Neural cell (in vitro differentiated cells): Measurements from ENCODE around the gene POLL. TPM values are rescaled to one million over a fixed set of nuclear protein-coding genes. Genes with fewer than 3 reads are reported as not detected.

Source experiments
- H2AFZ ChIP-seq: fragments of 200-600, 300-800 bp; sonication (generic), shearing (Covaris generic); 2 replicates; pipeline ENCODE4 v1.6.0; 2014; ENCODE audit warnings: low read depth, mild to moderate bottlenecking, antibody characterized with exemption, low read length, moderate library complexity
- H3F3A ChIP-seq: fragments of 200-600 bp; shearing (Covaris generic); 2 replicates; pipeline ENCODE4 v1.6.1; 2016; ENCODE audit warnings: mild to moderate bottlenecking, moderate library complexity, mixed read lengths, antibody characterized with exemption, low read length; ENCODE audit not compliant: insufficient read depth, poor library complexity, severe bottlenecking
- H3K27ac ChIP-seq: fragments of 200-600, 300-800 bp; sonication (generic), shearing (Covaris generic); 2 replicates; pipeline ENCODE4 v1.5.1; 2014; ENCODE audit warnings: mild to moderate bottlenecking, low read length, moderate library complexity
- H3K27me3 ChIP-seq: fragments of 300-800, 200-600 bp; sonication (generic), shearing (Covaris generic); 2 replicates; pipeline ENCODE4 v1.6.0; 2014; ENCODE audit warnings: mild to moderate bottlenecking, low read depth, low read length, moderate library complexity; ENCODE audit not compliant: insufficient read depth
- H3K36me3 ChIP-seq: fragments of 300-800, 200-600 bp; sonication (generic), shearing (Covaris generic); 2 replicates; pipeline ENCODE4 v1.5.1; 2014; ENCODE audit warnings: mild to moderate bottlenecking, antibody characterized with exemption, low read length, moderate library complexity; ENCODE audit not compliant: insufficient read depth
- H3K4me2 ChIP-seq: fragments of 300-800, 200-600 bp; sonication (generic), shearing (Covaris generic); 2 replicates; pipeline ENCODE4 v1.6.0; 2014; ENCODE audit warnings: mild to moderate bottlenecking, low read length
- H3K4me3 ChIP-seq: fragments of 300-800, 200-600 bp; sonication (generic), shearing (Covaris generic); 2 replicates; pipeline ENCODE4 v1.5.1; 2014; ENCODE audit warnings: mild to moderate bottlenecking, low read length, moderate library complexity
- H3K79me2 ChIP-seq: fragments of 200-600 bp; shearing (Covaris generic); replicated peaks from 2 replicates; pipeline ENCODE4 v1.6.0; 2014; ENCODE audit warnings: mild to moderate bottlenecking, low read length, moderate library complexity; ENCODE audit not compliant: insufficient read depth
- H3K9ac ChIP-seq: fragments of 300-800, 200-600 bp; sonication (generic), shearing (Covaris generic); 2 replicates; pipeline ENCODE4 v1.6.1; 2016; ENCODE audit warnings: mild to moderate bottlenecking, low read length, mixed read lengths
- H3K9me2 ChIP-seq: fragments of 200-600 bp; shearing (Covaris generic); 2 replicates; pipeline ENCODE4 v1.6.1; 2016; ENCODE audit warnings: mild to moderate bottlenecking, low read length, mixed read lengths; ENCODE audit not compliant: insufficient read depth
- H3K9me3 ChIP-seq: fragments of 200-600, 300-800 bp; sonication (generic), shearing (Covaris generic); 2 replicates; pipeline ENCODE4 v1.6.1; 2016; ENCODE audit warnings: mild to moderate bottlenecking, mixed run types, low read length, moderate library complexity, mixed read lengths
- H4K20me1 ChIP-seq: fragments of 200-600 bp; shearing (Covaris generic); 2 replicates; pipeline ENCODE4 v1.6.1; 2016; ENCODE audit warnings: mild to moderate bottlenecking, mixed run types; ENCODE audit not compliant: insufficient read depth
- EP300 ChIP-seq: fragments of 450-650 bp; conservative IDR thresholded peaks from 2 replicates; pipeline ENCODE4 v1.6.1; 2014; ENCODE audit warnings: antibody characterized with exemption, mild to moderate bottlenecking, moderate library complexity; ENCODE audit not compliant: poor library complexity, severe bottlenecking
- EZH2 ChIP-seq: fragments of 200-600, 300-800 bp; shearing (Covaris generic), sonication (generic); IDR thresholded peaks from 2 replicates; pipeline ENCODE4 v1.6.1; 2014; ENCODE audit warnings: antibody characterized with exemption, low read length, borderline replicate concordance, mild to moderate bottlenecking; ENCODE audit not compliant: insufficient read depth, poor library complexity, severe bottlenecking
- MXI1 ChIP-seq: fragments of 450-650 bp; conservative IDR thresholded peaks from 2 replicates; pipeline ENCODE4 v1.6.1; 2014; ENCODE audit warnings: antibody characterized with exemption, mild to moderate bottlenecking; ENCODE audit not compliant: poor library complexity, severe bottlenecking
- POLR2AphosphoS5 ChIP-seq: IDR thresholded peaks from 2 replicates; pipeline ENCODE4 v1.6.1; 2012
- RAD21 ChIP-seq: fragments of 450-650 bp; conservative IDR thresholded peaks from 2 replicates; pipeline ENCODE4 v1.6.1; 2014; ENCODE audit warnings: antibody characterized with exemption, mild to moderate bottlenecking, moderate library complexity
- SMC3 ChIP-seq: fragments of 450-650 bp; conservative IDR thresholded peaks from 2 replicates; pipeline ENCODE4 v1.6.1; 2014; ENCODE audit warnings: antibody characterized with exemption, mild to moderate bottlenecking, moderate library complexity; ENCODE audit not compliant: poor library complexity
- TAF1 ChIP-seq: IDR thresholded peaks from 2 replicates; pipeline ENCODE4 v1.6.1; 2012; ENCODE audit warnings: low read depth
- polyA plus RNA-seq: library from polyadenylated mRNA; depleted of rRNA; stranded (reverse); fragments of >200 nt; gene quantifications from 2 replicates; pipeline ENCODE4 v1.2.3, GENCODE V29; 2014
- TF ChIP-seq, protein P1 (sequence below): IDR thresholded peaks from 2 replicates; pipeline ENCODE4 v1.6.1; 2012; ENCODE audit warnings: borderline replicate concordance
- TF ChIP-seq, protein P2 (sequence below): fragments of 450-650 bp; IDR thresholded peaks from 2 replicates; pipeline ENCODE4 v1.5.1; 2014; ENCODE audit warnings: antibody characterized with exemption, mild to moderate bottlenecking, moderate library complexity; ENCODE audit not compliant: poor library complexity, severe bottlenecking

The POLL gene
- polyA plus RNA-seq, 1 donor from 2014 or later: 23.0 TPM

DNA sequence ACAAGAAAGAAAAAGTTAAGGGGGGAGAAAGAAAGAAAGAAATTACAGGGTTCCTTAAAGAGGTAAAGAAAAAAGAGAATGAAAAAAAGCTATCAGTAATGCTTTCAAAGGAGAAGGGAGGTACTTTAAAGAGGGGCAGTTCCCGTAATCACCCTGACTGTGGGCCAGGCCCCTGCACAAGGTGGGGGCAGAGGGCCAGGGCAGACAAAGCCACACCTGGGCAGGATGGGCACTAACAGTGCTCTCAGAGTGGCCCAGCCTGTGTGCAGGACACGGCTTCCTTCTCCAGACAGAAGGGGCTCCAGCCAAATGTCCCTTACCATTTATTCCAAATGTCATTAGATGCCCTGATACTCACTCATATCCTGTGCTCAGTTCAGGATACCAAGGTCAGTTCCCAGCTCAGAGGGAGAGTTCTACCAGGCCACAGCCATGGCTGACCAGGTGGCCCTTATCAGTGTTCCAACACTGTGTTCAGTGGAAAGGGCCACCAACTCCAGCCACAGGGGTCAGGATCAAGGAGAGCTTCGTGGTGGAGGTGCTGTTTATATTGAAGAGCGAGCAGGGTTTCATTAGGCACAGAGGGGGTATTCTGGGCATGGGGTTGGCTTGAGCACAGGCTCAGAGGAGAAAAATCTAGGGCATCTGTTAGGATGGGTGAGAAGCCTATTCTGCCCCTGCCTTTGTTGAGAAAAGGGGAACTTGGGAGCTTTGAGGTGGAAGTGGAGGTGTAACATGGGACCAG lies 29.9 kb upstream of the POLL start:
- Histone ChIP-seq H3K4me3 (no peak overlapping the region), H3K9me2 (no peaks in the 10 kb centered on the region), H3K27ac (no peak overlapping the region), H3K9ac (no peak overlapping the region), H3K4me2 (no peak overlapping the region), H2AFZ (no peak overlapping the region), H3K27me3 (peaks cover 9% of the 10 kb centered on the region), H3F3A (no peaks in the 10 kb centered on the region), H4K20me1 (no peaks in the 10 kb centered on the region), H3K79me2 (no peaks in the 10 kb centered on the region), H3K36me3 (no peaks in the 10 kb centered on the region), H3K9me3 (no peaks in the 10 kb centered on the region)
- TF ChIP-seq EP300: no peak
- TF ChIP-seq, protein P1, sequence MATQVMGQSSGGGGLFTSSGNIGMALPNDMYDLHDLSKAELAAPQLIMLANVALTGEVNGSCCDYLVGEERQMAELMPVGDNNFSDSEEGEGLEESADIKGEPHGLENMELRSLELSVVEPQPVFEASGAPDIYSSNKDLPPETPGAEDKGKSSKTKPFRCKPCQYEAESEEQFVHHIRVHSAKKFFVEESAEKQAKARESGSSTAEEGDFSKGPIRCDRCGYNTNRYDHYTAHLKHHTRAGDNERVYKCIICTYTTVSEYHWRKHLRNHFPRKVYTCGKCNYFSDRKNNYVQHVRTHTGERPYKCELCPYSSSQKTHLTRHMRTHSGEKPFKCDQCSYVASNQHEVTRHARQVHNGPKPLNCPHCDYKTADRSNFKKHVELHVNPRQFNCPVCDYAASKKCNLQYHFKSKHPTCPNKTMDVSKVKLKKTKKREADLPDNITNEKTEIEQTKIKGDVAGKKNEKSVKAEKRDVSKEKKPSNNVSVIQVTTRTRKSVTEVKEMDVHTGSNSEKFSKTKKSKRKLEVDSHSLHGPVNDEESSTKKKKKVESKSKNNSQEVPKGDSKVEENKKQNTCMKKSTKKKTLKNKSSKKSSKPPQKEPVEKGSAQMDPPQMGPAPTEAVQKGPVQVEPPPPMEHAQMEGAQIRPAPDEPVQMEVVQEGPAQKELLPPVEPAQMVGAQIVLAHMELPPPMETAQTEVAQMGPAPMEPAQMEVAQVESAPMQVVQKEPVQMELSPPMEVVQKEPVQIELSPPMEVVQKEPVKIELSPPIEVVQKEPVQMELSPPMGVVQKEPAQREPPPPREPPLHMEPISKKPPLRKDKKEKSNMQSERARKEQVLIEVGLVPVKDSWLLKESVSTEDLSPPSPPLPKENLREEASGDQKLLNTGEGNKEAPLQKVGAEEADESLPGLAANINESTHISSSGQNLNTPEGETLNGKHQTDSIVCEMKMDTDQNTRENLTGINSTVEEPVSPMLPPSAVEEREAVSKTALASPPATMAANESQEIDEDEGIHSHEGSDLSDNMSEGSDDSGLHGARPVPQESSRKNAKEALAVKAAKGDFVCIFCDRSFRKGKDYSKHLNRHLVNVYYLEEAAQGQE: no peak
- no peak for TF ChIP-seq MXI1
- no peak for TF ChIP-seq POLR2AphosphoS5
- no peak for TF ChIP-seq EZH2
- TF ChIP-seq RAD21: no peak
- TF ChIP-seq SMC3: no peak
- TF ChIP-seq, protein P2, sequence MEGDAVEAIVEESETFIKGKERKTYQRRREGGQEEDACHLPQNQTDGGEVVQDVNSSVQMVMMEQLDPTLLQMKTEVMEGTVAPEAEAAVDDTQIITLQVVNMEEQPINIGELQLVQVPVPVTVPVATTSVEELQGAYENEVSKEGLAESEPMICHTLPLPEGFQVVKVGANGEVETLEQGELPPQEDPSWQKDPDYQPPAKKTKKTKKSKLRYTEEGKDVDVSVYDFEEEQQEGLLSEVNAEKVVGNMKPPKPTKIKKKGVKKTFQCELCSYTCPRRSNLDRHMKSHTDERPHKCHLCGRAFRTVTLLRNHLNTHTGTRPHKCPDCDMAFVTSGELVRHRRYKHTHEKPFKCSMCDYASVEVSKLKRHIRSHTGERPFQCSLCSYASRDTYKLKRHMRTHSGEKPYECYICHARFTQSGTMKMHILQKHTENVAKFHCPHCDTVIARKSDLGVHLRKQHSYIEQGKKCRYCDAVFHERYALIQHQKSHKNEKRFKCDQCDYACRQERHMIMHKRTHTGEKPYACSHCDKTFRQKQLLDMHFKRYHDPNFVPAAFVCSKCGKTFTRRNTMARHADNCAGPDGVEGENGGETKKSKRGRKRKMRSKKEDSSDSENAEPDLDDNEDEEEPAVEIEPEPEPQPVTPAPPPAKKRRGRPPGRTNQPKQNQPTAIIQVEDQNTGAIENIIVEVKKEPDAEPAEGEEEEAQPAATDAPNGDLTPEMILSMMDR: no peak
- TF ChIP-seq TAF1: no peak

DNA sequence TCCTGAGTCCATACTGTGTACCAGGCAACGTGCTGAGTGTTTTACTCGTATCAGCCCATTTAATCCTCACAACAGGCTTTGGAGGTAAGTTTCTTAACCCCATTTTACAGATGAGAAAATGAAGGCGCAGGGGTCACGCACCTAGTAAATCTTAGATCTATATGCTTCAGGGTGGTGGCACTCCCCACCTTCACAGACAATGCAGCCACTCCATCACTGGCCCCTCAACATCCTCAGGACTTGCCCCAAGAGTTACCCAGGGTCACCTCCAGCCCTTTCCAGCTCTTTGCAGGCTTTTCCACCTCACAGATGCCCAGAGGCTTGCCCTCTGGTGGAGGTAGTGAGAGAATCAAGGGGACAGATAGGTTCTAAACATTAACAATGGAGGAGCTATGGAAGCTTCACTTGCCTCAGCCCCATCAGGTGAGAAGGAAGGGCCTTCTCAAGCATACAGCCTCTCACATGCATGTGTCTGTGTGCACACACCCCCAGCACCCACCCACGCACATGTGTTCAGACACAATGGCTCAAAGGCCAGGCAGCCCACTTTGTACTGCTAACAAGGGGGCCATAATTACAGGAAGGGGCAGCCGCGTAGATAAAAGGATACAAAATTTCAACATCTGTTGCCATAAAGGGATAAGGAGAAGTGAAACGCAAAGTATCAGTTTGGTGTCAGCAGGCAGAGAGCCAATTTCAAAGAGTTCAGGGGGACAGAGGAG lies 29.2 kb upstream of the POLL start:
- H3F3A ChIP-seq: no peaks in the 10 kb centered on the region
- no peaks in the 10 kb centered on the region for H3K36me3 ChIP-seq
- H3K4me3 ChIP-seq: no peak overlapping the region
- H3K79me2 ChIP-seq: no peaks in the 10 kb centered on the region
- H4K20me1 ChIP-seq: no peaks in the 10 kb centered on the region
- no peak overlapping the region for H2AFZ ChIP-seq
- no peak for TF ChIP-seq MXI1
- no peak overlapping the region for H3K27ac ChIP-seq
- no peaks in the 10 kb centered on the region for H3K9me2 ChIP-seq
- H3K27me3 ChIP-seq: peaks cover 9% of the 10 kb centered on the region
- no peaks in the 10 kb centered on the region for H3K9me3 ChIP-seq
- no peak overlapping the region for H3K4me2 ChIP-seq
- H3K9ac ChIP-seq: no peak overlapping the region
